ENCODE results near the gene HSPA6.
"Not testable (repeated sequence)": the region's sequence is repeated elsewhere in the genome, so short reads cannot be mapped to it uniquely, and the experiment has no call there.

HSPA6 gene

DNA sequence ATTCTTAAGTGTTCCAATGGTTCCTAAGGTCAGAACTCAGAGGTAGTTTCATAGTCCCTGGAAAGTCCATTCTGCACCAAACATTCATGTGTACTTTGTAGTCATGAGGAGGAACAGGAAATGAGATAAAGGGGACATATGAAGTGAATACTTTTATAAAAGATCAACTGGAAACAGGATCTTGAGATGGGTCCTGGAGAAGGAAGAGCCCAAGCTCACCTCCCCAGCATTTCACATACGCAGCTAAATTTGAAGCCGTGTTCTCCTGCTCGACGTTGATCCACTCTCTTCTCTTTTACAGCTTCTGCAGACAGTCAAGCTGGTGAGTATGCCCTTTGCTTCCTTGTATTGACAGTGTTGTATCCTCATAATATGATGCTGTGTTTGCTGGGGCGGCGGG is 18.7 kb upstream of the HSPA6 start:
- DNase-seq: peak; percentile 41 to 46

DNA sequence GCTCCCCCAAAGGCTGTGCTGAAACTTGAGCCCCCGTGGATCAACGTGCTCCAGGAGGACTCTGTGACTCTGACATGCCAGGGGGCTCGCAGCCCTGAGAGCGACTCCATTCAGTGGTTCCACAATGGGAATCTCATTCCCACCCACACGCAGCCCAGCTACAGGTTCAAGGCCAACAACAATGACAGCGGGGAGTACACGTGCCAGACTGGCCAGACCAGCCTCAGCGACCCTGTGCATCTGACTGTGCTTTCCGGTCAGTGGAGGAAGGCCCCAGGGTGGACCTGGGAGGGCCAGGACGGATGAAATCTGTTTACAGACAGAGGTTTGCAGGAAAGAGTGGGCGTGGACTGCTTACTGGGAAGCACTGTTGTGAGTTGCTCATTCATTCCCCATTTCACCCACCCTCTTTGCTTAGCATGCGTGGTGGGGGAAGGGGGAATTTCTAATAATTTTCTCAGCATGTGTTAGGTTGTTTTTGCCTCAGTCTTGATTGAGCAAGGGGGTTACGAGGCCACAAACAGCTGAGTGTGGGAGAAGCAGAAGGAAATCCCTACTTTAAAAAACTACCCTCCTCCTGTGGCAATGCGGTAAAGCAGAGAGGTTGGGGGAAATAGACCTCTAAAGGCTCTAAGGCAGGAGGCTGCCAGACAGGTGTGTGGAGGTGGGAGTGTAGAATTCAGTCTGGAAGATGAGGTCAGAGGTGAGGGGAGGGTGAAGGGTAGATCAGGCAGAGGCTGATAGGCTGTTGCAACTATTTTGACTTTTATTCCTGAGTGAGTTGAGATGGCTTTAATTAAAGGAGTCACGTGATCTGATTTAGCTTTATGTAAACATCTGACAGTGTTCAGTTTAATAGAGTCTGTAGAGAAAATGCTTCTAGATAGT is 17.8 kb upstream of the HSPA6 start:
- peak; percentile 97 to 98 for DNase-seq

DNA sequence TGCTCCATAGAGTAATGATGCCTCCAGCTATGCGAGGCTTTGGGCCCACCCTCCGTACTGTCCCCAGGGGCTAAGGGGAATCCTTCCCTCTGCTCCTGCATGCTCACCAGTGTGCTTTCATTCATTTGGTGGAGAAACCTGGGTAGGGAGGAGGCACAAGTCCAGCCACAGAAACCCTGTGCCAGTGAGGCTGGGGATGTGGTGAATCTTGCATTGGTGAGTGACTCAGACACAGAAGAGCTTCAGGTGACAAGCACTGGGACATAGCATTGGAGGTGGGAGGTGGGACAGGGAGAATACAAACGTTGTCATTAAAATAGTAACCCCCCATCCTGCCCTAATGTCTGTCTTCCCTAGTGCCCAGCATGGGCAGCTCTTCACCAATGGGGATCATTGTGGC is 13.9 kb upstream of the HSPA6 start:
- no peak for DNase-seq

DNA sequence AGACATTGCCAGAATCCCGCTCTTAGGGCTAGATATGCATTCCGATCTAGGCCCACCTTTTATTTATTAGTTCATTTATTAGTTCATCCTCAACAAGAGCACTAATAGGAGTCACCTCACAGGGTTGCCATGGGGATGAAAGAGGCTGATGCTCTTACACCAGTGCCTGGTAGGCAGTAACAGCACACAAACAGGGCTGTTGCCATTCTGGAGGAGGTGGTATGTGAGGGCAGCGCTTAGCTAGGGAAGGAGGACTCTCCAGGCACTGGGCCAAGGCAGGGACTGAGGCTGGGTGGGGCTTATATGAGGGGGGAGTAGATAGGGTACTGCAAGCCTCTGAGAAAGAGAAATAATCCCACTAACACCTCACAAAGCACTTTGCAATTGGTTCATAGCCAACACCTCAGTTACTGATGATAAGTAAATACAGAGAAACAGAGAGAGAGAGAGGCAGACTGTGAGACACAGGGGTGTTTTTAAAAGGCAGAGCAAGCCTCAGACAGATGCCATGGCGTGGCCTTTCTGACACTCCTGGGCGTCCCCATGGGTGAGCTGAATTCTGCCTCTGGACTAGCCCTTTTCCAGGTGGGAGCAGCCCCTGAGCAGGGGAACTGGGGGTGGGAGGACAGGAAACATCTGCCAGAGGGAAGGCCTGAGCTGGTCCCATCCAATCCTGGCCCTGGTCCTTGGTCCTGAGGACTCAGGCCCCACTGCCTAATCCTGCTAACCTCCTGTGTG is 13.2 kb upstream of the HSPA6 start:
- DNase-seq: no peak

DNA sequence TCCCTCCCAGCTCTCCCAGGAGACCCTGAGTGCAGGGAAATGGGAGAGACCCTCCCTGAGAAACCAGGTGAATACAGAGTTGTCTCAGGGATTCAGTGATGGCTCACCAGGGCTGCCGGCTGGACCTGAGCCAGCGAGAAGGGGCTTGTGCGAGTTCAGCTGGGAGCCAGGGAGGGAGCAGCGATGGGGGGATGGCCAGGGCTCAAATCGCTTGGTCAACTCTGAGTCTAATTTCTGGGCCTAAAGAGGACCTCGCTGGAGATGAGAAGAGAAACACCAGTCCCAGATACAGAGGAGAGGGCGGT is 12.6 kb upstream of the HSPA6 start:
- no peak for DNase-seq

DNA sequence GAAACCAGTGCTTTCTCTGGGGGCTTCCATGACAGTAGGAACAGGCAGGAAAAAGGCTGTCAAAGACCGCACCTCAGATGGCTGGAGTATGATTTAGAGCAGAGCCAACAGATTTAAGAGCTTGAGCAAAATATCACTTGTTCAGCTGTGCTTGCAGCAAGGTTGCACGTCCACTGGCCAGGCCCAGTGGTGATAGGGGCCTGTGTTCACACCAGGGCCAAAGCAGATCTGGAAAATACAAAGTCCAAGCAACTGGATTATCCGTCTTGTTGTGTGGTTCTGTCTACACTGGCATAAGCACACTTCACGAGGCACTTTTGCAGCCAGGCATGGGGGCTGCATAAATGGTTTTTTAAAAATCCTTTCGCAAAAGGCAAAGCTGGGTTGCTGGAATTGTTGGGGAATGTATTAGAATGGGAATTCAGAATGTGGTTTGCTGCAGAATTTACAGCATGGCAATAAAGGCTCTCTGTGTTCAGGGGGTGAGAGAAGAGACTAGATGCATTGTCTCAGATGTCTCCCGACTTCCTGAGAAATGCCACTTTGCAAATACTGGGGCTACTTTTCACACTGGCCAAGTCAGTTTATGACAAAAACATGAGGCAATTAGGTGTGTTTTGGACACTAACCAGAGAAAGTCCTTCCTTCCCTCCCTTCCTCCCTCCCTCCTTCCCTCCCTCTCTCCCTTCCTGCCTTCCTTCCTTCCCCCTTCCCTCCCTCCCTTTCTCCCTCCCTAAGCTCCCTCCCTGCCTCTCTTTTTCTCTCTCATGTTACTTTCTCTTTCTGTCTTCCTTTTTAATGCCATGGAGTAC is 11.5 kb upstream of the HSPA6 start:
- not testable (repeated sequence) for DNase-seq

DNA sequence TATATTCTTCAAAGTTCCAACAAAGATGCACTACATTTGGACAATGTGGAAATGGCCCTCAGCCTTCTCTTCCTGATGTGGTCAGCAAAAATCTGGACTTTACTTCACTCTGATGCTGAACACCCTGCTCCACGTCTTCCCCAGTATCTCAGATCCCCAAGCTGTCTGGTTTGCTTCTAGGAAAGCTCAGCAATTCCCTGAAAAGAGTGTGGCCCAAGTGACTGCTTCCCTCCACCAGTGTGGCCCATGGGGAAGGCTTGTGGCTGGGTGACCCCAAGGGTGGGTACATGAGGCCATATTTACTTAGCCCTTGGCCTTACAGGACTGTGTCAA is 10.9 kb upstream of the HSPA6 start:
- DNase-seq: not testable (repeated sequence)

DNA sequence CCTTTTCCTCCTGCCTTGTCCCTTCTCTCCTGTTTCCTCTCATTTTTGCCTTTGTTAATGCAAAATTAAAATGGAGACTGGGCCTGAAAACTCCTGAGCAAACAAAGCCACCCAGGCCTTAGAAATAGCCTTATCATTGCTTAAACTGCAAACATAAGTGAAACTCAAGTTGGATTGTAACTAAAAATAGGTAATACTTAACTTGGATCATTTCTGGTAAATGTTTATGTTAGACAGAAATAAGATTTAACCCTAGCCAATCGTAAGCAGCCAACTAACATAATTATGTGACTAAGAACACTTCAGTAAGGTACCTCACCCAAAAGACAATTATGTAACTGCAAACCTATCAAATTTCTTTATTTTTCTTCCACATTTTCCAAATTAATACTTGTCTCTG is 10.4 kb upstream of the HSPA6 start:
- DNase-seq: not testable (repeated sequence)

DNA sequence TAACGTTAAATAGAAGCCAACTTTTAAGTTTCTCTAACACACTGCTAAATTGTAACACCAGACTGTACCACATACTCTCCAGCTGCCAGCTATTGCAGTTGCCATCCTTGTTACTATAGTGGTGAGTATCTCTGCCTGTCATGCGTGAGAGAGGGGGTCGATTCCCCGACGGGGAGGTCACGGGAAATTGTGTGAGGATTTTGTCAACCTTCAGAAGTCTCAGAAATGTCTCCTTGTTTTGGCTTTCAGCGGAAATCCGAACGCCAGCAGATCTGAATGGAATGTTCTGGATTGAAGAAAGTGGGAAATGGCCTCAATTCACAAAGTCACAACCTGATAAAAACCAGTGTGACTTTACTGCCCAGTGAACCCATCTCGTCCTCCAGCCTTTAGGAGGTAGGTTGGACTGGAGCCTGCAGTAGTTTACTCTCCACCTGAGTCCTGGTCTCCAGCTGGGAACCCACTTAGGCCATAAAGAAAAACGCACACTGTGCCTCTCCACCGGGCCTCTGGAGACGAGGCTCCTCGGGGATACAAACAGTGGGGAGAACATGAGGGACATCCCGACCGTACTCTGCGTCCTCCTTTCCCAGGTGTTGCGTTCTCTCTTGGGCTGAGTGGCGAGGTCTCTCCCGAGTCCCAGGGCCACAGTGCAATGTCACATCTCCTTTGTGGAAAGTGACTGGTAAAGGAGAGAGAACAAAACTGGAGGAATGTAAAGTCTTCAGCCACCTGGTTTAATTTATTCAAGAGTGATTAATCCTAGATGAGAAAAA is 1.1 kb upstream of the HSPA6 start:
- DNase-seq: not testable (repeated sequence)

DNA sequence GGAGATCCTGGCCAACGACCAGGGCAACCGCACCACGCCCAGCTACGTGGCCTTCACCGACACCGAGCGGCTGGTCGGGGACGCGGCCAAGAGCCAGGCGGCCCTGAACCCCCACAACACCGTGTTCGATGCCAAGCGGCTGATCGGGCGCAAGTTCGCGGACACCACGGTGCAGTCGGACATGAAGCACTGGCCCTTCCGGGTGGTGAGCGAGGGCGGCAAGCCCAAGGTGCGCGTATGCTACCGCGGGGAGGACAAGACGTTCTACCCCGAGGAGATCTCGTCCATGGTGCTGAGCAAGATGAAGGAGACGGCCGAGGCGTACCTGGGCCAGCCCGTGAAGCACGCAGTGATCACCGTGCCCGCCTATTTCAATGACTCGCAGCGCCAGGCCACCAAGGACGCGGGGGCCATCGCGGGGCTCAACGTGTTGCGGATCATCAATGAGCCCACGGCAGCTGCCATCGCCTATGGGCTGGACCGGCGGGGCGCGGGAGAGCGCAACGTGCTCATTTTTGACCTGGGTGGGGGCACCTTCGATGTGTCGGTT is 477 bp downstream of the HSPA6 start:
- DNase-seq: not testable (repeated sequence)

DNA sequence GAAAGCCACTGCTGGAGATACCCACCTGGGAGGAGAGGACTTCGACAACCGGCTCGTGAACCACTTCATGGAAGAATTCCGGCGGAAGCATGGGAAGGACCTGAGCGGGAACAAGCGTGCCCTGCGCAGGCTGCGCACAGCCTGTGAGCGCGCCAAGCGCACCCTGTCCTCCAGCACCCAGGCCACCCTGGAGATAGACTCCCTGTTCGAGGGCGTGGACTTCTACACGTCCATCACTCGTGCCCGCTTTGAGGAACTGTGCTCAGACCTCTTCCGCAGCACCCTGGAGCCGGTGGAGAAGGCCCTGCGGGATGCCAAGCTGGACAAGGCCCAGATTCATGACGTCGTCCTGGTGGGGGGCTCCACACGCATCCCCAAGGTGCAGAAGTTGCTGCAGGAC is 981 bp downstream of the HSPA6 start:
- DNase-seq: peak; percentile 33 to 35

DNA sequence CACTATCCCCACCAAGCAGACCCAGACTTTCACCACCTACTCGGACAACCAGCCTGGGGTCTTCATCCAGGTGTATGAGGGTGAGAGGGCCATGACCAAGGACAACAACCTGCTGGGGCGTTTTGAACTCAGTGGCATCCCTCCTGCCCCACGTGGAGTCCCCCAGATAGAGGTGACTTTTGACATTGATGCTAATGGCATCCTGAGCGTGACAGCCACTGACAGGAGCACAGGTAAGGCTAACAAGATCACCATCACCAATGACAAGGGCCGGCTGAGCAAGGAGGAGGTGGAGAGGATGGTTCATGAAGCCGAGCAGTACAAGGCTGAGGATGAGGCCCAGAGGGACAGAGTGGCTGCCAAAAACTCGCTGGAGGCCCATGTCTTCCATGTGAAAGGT is 1.6 kb downstream of the HSPA6 start:
- not testable (repeated sequence) for DNase-seq

DNA sequence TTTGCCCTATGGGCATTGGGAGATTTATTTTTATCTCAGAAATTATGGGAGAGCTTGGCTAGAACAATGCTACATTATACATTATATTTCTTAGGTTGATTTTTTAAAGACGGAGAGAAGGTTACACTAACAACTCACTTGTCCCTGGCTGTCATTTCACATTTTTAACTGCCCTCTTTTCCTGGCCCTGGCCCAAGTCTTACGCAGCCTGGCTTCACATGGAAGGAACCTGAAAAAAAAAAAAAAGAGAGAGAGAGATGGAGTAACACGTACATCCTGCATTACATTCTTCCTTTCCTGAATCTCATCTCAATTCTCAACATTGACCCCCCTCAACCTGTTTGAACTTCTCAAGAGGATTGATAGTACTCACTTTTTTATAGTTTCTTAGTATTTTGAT is 4.2 kb downstream of the HSPA6 start:
- DNase-seq: peak in 1 of 2 donors; percentile 44

DNA sequence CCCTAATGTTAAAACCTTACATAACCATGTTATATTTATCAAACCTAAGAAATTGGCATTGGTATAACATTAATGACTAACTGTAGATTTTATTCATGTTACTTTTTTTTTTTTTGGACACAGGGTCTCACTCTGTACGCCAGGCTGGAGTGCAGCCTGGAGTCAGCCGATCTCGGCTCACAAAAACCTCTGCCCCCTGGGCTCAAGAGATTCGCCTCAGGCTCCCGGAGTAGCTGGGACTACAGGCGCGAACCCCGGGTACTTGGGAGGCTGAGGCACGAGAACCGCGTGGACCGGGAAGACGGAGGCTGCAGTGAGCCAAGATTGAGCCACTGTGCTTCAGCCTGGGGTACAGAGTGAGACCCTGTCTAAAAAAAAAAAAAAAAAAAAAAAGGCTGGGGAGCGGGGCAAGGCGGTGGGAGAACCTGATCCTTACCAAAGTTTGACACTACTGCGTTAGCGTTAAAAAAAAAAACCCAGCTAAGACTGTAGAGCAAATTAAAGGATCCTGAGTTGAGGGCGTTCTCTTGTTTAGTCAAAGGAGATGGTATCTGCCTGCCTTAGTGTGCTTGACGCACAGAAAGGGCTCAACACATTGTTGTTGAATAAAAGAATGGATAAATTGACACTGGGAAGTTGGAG is 5.2 kb downstream of the HSPA6 start:
- peak in 1 of 2 donors; percentile 30 for DNase-seq

DNA sequence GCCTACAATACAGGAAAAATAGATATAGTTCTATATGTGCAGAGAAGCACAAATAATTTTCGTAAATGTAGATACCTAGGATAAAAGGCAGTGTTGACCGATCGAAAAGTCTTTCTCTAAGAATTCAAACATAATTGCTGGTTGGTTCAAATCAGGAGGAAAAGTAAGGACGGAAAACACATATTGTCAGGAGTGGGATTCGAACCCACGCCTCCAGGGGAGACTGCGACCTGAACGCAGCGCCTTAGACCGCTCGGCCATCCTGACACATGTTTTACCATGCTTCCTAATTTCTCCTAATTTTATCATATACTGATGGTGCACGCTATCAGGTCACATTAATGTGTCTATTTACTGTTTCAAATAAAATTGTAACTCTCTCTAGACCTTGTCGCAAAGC is 5.8 kb downstream of the HSPA6 start:
- peak; percentile 50 to 66 for DNase-seq

DNA sequence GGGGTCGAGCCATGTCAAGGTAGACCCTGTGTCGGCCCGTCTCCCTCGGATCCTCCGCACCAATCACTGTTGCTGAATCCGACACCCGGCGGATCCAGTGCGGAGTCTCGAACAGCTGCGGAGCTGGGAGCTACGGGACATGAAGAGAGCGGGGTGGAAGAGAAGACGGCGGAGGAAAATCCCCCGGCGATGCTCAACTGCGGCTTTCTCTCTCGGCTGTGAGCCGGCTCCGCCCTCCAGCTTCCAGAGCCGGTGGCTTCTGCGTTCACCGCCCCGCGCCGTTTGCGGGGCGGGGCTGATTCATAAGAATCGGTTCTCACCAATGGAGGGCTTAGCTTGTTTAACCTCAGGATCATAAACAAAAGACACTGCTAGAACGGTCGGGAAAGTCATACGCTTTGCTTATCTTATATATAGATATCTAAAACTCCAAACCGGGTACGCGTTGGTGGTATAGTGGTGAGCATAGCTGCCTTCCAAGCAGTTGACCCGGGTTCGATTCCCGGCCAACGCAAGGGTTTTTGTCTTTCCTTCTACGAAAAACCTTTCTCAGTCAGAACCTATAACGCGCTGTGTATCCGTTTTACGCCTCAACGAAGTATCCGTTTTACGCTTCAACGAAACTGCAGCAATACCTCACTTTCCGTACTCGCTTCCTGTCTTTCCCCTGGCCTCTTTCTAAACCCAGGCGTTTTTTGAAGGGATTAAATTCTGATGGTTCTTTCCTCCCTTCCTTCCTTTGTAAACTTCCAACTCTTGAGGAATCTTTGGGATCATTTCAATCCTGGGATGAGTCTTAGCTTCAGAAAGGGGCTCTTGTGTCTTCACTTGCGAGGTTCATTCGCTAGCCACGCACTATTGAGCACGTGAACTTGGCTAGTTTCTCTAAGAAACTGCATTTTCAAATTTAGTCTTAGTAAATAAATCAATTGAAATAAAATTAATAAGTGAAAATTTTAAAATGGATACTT is 6.6 kb downstream of the HSPA6 start:
- peak; percentile 80 to 92 for DNase-seq

DNA sequence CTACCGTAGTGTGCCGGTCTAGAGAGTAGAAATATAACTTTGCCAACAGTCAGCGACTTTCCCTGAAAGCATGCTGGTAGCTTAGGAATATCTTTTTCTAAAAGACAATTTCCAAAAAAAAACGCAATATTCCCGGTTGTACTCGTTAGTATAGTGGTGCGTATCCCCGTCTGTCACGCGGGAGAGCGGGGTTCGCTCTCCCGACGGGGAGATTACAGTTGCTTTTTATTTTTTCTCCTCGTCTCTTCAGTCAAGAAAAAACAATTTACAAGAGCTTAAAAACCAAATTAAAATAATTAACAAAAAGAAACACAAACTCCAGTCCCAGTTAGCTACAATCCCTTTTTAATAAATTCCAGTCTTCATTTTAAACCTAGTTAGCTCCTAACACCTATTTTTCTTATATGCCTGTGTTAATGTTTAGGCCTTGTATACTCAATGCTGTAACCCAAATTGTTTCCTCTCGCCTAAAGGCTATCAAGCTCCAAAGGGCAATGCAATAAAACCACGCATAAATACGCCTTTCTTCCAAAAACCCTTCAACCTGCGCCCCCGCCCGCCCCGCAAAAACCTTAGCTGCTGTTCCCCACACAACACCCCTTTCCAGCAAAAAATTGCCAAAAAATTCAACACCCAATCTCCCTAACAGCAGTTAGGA is 7.8 kb downstream of the HSPA6 start:
- no peak for DNase-seq

DNA sequence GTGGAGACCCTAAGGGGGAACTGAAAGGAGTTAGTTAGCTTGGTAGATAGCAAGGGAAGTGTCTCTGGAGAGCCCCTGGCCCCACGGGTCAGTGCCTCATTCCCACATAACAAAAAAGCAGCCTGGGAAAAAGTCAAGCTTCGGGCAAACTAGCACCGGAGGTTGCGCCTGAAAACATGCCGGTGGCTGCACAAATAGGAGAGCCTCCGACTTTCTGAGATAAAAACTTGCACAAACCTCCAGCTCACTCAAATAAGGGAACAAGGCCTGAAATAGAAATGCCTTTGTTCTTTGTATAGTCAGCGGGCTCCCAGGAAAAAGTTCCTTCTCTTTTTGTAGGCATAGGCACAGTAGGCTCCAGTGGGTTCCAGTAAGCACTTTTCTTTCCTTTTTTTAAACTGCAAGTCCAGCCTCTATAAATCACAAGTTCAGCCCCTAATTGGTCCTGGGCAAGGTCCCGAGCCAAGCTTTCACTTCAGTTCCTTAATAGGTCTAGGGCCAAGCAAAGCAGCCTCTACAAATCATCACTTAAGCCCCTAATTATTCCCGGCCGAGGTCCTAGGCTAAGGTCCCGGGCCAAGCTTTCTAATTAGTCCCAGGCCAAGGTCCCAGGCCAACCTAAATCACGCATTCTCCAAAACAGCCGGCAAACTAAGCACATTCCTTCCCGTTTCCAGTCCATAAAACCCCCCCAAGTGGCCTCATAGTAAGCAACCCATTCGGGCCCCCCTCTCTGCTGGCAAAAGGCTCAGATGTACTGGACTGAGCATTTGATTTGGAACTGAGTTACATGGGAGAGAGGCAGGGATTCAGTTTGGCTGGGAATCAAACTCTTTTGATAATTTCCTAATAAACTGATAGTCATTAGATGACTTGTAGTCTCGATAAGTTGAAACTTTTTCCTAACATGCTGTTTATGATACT is 8.6 kb downstream of the HSPA6 start:
- peak; percentile 49 to 77 for DNase-seq
